Measurements from ENCODE around the gene FSD2.

GRCh38 chr15:82848241-82848993 lies 42.5 kb upstream of the FSD2 start:
- TF ChIP-seq, protein P1, sequence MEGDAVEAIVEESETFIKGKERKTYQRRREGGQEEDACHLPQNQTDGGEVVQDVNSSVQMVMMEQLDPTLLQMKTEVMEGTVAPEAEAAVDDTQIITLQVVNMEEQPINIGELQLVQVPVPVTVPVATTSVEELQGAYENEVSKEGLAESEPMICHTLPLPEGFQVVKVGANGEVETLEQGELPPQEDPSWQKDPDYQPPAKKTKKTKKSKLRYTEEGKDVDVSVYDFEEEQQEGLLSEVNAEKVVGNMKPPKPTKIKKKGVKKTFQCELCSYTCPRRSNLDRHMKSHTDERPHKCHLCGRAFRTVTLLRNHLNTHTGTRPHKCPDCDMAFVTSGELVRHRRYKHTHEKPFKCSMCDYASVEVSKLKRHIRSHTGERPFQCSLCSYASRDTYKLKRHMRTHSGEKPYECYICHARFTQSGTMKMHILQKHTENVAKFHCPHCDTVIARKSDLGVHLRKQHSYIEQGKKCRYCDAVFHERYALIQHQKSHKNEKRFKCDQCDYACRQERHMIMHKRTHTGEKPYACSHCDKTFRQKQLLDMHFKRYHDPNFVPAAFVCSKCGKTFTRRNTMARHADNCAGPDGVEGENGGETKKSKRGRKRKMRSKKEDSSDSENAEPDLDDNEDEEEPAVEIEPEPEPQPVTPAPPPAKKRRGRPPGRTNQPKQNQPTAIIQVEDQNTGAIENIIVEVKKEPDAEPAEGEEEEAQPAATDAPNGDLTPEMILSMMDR (IDR thresholded peaks at IDR 0.05; ENCODE audit: low read length) = no peak
- TF ChIP-seq EZH2phosphoT487 (IDR thresholded peaks at IDR 0.05; ENCODE audit: low read length) = no peak
